ENCODE data around the gene FXYD3.
"Not testable (repeated sequence)": the region's sequence is repeated elsewhere in the genome, so short reads cannot be mapped to it uniquely, and the experiment has no call there.

Gene FXYD3

DNA sequence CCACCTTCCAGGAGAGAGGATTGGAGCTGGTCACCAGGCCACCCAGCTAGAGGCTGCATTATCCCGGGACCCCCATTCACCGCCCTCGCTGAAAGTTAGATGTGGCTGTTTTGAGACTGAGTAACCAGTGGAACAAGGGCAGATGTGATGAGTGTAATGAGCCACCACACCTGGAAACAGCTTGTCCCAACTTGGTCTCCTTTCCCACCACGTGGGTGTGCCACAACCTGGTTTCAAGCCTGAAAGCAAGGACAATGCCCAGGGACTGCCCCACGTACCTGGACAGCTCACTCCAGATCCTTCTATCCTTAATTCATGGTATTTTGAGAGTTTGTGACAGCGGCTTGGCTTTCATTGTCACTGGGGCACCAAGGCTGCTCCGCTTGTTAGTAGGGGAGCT lies 12.2 kb downstream of the FXYD3 start:
- TF ChIP-seq, protein P1, sequence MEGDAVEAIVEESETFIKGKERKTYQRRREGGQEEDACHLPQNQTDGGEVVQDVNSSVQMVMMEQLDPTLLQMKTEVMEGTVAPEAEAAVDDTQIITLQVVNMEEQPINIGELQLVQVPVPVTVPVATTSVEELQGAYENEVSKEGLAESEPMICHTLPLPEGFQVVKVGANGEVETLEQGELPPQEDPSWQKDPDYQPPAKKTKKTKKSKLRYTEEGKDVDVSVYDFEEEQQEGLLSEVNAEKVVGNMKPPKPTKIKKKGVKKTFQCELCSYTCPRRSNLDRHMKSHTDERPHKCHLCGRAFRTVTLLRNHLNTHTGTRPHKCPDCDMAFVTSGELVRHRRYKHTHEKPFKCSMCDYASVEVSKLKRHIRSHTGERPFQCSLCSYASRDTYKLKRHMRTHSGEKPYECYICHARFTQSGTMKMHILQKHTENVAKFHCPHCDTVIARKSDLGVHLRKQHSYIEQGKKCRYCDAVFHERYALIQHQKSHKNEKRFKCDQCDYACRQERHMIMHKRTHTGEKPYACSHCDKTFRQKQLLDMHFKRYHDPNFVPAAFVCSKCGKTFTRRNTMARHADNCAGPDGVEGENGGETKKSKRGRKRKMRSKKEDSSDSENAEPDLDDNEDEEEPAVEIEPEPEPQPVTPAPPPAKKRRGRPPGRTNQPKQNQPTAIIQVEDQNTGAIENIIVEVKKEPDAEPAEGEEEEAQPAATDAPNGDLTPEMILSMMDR (IDR thresholded peaks at IDR 0.05; ENCODE audit: insufficient read depth, low read length), result no peak
- TF ChIP-seq GABPA (IDR thresholded peaks at IDR 0.05; ENCODE audit: low read depth) (no peak), SPI1 (IDR thresholded peaks at IDR 0.05; ENCODE audit: borderline replicate concordance, low read depth) (no peak), POLR2AphosphoS5 (IDR thresholded peaks at IDR 0.05; ENCODE audit: low read depth) (no peak)
- TF ChIP-seq, protein P2, sequence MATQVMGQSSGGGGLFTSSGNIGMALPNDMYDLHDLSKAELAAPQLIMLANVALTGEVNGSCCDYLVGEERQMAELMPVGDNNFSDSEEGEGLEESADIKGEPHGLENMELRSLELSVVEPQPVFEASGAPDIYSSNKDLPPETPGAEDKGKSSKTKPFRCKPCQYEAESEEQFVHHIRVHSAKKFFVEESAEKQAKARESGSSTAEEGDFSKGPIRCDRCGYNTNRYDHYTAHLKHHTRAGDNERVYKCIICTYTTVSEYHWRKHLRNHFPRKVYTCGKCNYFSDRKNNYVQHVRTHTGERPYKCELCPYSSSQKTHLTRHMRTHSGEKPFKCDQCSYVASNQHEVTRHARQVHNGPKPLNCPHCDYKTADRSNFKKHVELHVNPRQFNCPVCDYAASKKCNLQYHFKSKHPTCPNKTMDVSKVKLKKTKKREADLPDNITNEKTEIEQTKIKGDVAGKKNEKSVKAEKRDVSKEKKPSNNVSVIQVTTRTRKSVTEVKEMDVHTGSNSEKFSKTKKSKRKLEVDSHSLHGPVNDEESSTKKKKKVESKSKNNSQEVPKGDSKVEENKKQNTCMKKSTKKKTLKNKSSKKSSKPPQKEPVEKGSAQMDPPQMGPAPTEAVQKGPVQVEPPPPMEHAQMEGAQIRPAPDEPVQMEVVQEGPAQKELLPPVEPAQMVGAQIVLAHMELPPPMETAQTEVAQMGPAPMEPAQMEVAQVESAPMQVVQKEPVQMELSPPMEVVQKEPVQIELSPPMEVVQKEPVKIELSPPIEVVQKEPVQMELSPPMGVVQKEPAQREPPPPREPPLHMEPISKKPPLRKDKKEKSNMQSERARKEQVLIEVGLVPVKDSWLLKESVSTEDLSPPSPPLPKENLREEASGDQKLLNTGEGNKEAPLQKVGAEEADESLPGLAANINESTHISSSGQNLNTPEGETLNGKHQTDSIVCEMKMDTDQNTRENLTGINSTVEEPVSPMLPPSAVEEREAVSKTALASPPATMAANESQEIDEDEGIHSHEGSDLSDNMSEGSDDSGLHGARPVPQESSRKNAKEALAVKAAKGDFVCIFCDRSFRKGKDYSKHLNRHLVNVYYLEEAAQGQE (IDR thresholded peaks at IDR 0.05; ENCODE audit: insufficient replicate concordance, low read depth), result no peak
- Histone ChIP-seq H3K27ac (replicated peaks) (no peak overlapping the region), H3K27me3 (ENCODE audit: insufficient read depth, poor library complexity, severe bottlenecking) (no peaks in the 10 kb centered on the region), H3K4me3 (replicated peaks; ENCODE audit: insufficient read depth, low read length) (no peak overlapping the region)
- DNase-seq (ENCODE audit: low read depth in 1 of 2, low spot score in 1 of 2), result no peak

DNA sequence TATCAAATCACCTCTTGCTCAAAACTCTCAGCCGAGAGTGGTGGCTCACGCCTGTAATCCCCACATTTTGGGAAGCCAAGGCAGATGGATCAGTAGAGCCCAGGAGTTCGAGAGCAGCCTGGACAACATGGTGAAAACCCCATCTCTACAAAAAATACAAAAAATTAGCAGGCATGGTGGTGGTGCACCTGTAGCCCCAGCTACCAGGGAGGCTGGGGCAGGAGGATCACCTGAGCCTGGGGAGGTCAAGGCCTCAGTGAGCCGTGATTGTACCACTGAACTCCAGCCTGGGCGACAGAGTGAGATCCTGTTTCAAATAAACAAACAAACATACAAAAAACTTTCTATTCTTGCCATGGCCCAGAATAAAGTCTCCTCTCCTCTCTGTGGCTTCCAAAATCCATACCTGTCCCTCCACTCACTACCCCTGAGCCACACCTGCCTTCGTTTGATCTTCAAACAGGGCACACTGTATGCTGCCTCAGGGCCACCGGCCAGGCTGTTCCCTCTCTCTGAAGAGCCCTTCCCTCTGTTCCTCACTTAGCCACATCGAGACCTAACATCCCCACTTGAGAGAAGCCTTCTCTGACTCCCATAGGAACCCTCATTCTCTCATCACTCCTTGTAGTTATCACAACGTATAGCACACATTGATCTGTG lies 12.9 kb downstream of the FXYD3 start:
- TF ChIP-seq GABPA (IDR thresholded peaks at IDR 0.05; ENCODE audit: low read depth) (no peak), SPI1 (IDR thresholded peaks at IDR 0.05; ENCODE audit: borderline replicate concordance, low read depth) (no peak), POLR2AphosphoS5 (IDR thresholded peaks at IDR 0.05; ENCODE audit: low read depth) (no peak)
- TF ChIP-seq, protein P1 (IDR thresholded peaks at IDR 0.05; ENCODE audit: insufficient read depth, low read length), result no peak
- TF ChIP-seq, protein P2 (IDR thresholded peaks at IDR 0.05; ENCODE audit: insufficient replicate concordance, low read depth), result no peak
- H3K27ac ChIP-seq (replicated peaks), result no peak overlapping the region

DNA sequence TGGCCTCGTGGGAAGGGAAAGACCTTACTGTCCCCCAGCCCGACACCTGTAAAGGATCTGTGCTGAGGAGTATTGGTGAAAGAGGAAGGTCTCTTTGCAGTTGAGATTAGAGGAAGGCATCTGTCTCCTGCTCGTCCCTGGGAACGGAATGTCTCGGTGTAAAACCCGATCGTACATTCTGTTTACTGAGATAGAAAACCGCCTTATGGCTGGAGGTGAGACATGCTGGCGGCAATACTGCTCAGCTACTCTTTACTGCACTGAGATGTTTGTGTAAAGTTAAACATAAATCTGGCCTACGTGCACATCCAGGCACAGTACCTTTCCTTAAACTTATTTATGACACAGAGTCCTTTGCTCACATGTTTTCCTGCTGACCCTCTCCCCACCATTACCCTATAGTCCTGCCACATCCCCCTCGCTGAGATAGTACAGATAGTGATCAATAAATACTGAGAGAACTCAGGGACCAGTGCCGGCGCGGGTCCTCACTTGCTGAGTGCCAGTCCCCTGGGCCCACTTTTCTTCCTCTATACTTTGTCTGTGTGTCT lies 14.2 kb downstream of the FXYD3 start:
- not testable (repeated sequence) for H3K27ac ChIP-seq (replicated peaks); DNase-seq (ENCODE audit: low read depth in 1 of 2, low spot score in 1 of 2); H3K4me3 ChIP-seq (replicated peaks; ENCODE audit: insufficient read depth, low read length); H3K27me3 ChIP-seq (ENCODE audit: insufficient read depth, poor library complexity, severe bottlenecking)

More for the DNA sequence above, 12.9 kb downstream of the FXYD3 start:
- no peak for DNase-seq (ENCODE audit: low read depth in 1 of 2, low spot score in 1 of 2)
- Histone ChIP-seq H3K27me3 (ENCODE audit: insufficient read depth, poor library complexity, severe bottlenecking) (no peaks in the 10 kb centered on the region), H3K4me3 (replicated peaks; ENCODE audit: insufficient read depth, low read length) (no peak overlapping the region)

DNA sequence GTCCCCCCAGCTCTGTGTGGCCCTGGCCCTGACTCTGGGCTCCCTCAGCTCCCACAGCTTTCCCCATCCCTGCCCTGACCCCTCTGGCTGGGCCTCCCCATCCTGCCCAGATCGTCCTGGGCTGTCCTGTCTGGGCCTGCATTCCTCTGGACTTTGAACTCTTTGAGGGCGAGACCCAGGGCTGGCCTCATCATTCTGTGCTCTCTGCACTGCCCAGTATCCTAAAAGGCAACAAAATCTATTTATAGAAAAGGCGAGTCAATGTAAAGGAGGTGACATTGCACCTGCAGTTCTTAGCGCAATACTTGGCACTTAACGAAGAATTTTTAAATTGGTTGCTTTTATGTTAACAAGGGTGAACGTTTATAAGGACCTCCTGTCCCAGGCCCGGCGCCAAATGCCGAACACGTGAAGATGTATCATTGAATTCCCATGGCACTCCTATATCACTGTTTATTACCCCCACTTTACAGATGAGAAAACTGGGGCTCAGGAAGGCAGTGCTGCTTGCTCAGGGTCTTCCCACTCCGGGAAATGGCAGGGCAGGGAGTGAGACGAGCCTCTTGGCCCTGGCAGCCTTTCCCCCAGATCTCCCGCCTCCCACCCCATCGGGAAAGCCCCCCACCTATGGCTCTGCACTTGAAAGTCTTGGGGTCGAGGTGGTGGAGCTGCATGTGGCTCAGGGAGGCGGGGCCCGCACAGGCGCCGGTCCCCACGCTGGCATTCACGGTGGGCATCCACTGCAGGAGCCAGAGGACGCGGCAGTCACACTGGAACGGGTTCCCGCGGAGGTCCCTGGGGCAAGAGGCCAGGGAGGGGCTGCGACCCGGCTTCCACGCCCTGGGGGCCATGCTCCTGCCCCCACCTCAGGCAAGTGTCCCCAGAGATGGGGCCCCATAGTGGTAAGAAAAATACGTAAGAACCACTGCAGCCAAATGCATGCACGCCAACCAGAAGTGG lies 15.4 kb downstream of the FXYD3 start:
- no peak overlapping the region for H3K4me3 ChIP-seq (replicated peaks; ENCODE audit: insufficient read depth, low read length)
- no peak overlapping the region for H3K27ac ChIP-seq (replicated peaks)
- no peak for DNase-seq (ENCODE audit: low read depth in 1 of 2, low spot score in 1 of 2)
- TF ChIP-seq, protein P2 (IDR thresholded peaks at IDR 0.05; ENCODE audit: insufficient replicate concordance, low read depth), result no peak
- TF ChIP-seq POLR2AphosphoS5 (IDR thresholded peaks at IDR 0.05; ENCODE audit: low read depth) (no peak), GABPA (IDR thresholded peaks at IDR 0.05; ENCODE audit: low read depth) (no peak), SPI1 (IDR thresholded peaks at IDR 0.05; ENCODE audit: borderline replicate concordance, low read depth) (no peak)
- TF ChIP-seq, protein P1 (IDR thresholded peaks at IDR 0.05; ENCODE audit: insufficient read depth, low read length), result no peak
- no peaks in the 10 kb centered on the region for H3K27me3 ChIP-seq (ENCODE audit: insufficient read depth, poor library complexity, severe bottlenecking)

Data from HL-60 (cell line).